Activated CD8-positive, alpha-beta T cell treated with anti-CD3 and anti-CD28 coated beads for 36 hours (primary cell): ENCODE data around the gene C6orf47. TPM values are rescaled to one million over a fixed set of nuclear protein-coding genes. Genes with fewer than 3 reads are reported as not detected.
A peak's percentile ranks its signal among the peaks of the same experiment; 100 is the strongest.

Experiments used
- ATAC-seq: fragments of 200-7000 bp; cut with Tn5 transposase; one replicate; pipeline ENCODE4 v1.10.0; 2021; ENCODE audit warnings: mild to moderate bottlenecking, moderate library complexity
- CTCF ChIA-PET: fragments of 350-600 bp; sonication (Branson Sonifier 250); formaldehyde crosslinking; loops from one replicate; lab custom pipeline; 2021; ENCODE audit warnings: antibody characterized with exemption; lab: Charles Lee
- POLR2A ChIA-PET: fragments of 350-600 bp; sonication (Branson Sonifier 250); formaldehyde crosslinking; loops from one replicate; lab custom pipeline; 2021; ENCODE audit warnings: antibody characterized with exemption; lab: Charles Lee
- DNase-seq: peaks from one replicate; pipeline ENCODE4 v3.0.0-alpha.2; 2020
- H3K27ac Mint-ChIP-seq: one replicate; pipeline ENCODE4 v1.8.0; 2021; ENCODE audit warnings: mild to moderate bottlenecking, mixed read lengths
- H3K27me3 Mint-ChIP-seq: one replicate; pipeline ENCODE4 v1.8.0; 2021; ENCODE audit warnings: mixed read lengths
- H3K36me3 Mint-ChIP-seq: one replicate; pipeline ENCODE4 v1.8.0; 2021; ENCODE audit warnings: low read depth, mixed read lengths
- H3K4me1 Mint-ChIP-seq: one replicate; pipeline ENCODE4 v1.8.0; 2021; ENCODE audit warnings: low read depth, mixed read lengths
- H3K4me3 Mint-ChIP-seq: one replicate; pipeline ENCODE4 v1.8.0; 2021; ENCODE audit warnings: mild to moderate bottlenecking, moderate library complexity, mixed read lengths
- H3K9me3 Mint-ChIP-seq: one replicate; pipeline ENCODE4 v1.8.0; 2021; ENCODE audit warnings: mixed read lengths
- intact Hi-C: fragments of 100-400 bp; cut with micrococcal nuclease; formaldehyde crosslinking; loops from one replicate; pipeline ENCODE4 v1.10.0; 2022
- total RNA-seq, 2 experiments: library from RNA; stranded (reverse); gene quantifications; one replicate each; pipeline ENCODE4 v1.2.3, GENCODE V29; 2021
- TF ChIP-seq, protein P1 (sequence below): fragments of 200-600 bp; IDR thresholded peaks from one replicate; pipeline ENCODE4 v1.8.0; 2022; ENCODE audit warnings: antibody characterized with exemption, mild to moderate bottlenecking

Gene C6orf47
- total RNA-seq, 2 experiments from 2014 or later = 11.4 to 11.7 TPM

DNA sequence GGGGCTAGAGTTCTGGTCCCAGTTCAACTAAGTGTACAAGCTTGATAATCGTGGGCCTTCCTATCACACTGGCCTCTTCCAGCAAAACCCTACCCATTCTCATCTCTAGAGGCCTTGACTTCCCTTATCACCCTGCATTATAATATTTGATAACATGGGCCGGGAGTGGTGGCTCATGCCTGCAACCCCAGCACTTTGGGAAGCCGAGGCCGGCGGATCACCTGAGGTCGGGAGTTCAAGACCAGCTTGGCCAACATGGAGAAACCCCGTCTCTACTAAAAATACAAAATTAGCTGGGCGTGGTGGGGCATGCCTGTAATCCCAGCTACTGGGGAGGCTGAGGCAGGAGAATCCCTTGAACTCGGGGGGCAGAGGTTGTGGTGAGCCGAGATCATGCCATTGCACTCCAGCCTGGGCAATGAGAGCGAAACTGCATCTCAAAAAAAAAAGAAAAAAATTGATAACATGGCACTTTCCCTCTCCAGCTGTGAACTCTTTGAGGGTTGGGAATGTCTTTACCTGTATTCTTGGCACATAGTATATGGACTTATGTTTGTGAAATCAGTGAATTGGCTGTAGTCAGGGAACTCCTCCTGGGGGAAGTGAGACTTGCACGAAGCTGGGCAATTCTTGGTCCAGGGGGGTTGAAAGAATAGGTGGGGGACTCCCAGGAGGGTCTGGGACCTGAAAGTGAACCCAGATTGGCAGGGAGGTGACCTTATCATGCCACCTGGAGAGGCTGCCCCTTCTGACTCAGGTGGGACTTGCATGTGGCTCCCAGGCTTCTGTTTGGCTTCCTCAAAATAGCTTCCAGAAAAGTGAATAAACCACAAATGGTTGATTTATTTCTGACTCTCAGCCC is 915 bp upstream of the C6orf47 start:
- Mint-ChIP-seq H3K4me3 (peak overlapping the region; percentile 98), H3K4me1 (peaks cover 72% of the 10 kb centered on the region), H3K9me3 (no peaks in the 10 kb centered on the region), H3K36me3 (peaks cover 76% of the 10 kb centered on the region), H3K27me3 (no peaks in the 10 kb centered on the region), H3K27ac (peak overlapping the region; percentile 74)
- DNase-seq (no peak), ATAC-seq (no peak)
- ChIA-PET POLR2A (interaction anchor here (0.7 to 8.5 kb wide), 17 partner anchors 8 to 310 kb away, joined by 3 to 160 read pairs (median 3); partner anchors contain the start of genes ABHD16A, APOM, BAG6 and DDX39B), CTCF (interaction anchor here (1.0 to 1.8 kb wide), 7 partner anchors 8 to 169 kb away, joined by 3 to 5 read pairs (median 4); partner anchors contain the start of gene BAG6)
- TF ChIP-seq, protein P1, sequence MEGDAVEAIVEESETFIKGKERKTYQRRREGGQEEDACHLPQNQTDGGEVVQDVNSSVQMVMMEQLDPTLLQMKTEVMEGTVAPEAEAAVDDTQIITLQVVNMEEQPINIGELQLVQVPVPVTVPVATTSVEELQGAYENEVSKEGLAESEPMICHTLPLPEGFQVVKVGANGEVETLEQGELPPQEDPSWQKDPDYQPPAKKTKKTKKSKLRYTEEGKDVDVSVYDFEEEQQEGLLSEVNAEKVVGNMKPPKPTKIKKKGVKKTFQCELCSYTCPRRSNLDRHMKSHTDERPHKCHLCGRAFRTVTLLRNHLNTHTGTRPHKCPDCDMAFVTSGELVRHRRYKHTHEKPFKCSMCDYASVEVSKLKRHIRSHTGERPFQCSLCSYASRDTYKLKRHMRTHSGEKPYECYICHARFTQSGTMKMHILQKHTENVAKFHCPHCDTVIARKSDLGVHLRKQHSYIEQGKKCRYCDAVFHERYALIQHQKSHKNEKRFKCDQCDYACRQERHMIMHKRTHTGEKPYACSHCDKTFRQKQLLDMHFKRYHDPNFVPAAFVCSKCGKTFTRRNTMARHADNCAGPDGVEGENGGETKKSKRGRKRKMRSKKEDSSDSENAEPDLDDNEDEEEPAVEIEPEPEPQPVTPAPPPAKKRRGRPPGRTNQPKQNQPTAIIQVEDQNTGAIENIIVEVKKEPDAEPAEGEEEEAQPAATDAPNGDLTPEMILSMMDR = no peak
- intact Hi-C loops = loop anchor here (10.0 kb wide), 2 partner anchors 117 to 173 kb away; partner anchors contain the start of genes ATP6V1G2, DDX39B and NFKBIL1

DNA sequence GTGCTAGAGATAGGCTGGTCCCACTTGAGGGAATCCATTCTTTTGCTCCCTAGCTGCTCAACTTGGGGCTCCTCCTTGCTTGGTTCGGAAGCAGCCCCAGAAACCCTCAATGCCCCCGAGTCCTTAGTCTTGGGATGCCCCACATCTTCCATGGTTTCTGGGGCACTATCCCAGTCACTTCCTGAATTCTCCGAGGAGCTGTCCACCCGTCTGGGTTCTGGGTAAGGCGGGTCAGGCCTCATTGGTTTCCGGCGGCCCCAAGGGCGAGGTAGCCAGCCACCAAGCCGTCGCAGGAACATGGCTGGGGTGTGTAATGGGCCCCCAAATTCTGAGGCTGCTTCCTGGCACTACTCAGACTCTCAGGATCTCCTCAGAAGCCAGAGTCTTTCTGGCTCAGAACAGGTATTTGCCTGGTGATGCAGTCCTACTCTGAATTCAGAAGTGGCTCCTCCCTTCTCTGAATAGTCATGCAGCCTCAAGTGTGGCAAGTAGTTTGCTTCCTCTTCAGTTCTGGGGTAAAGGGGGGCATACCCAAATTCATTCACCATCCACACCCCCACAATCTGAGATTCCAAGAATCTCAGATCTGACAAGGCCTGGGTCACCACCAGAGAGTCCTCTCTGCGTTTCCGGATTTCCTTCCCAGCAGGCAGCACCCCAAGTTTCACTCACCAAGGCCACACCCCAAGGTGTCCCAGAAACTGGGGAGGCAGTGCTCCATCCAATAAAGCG is 763 bp downstream of the C6orf47 start:
- Mint-ChIP-seq H3K27me3 (no peaks in the 10 kb centered on the region), H3K4me1 (peaks cover 81% of the 10 kb centered on the region), H3K4me3 (peak overlapping the region; percentile 98), H3K27ac (peak overlapping the region; percentile 95), H3K9me3 (no peaks in the 10 kb centered on the region), H3K36me3 (peaks cover 78% of the 10 kb centered on the region)
- ATAC-seq = peak; percentile 71
- DNase-seq = peak; percentile 57
- ChIA-PET CTCF (interaction anchor here (1.0 kb wide), 1 partner anchor 170 kb away, joined by 4 read pairs; no protein-coding TSS in a partner anchor), POLR2A (interaction anchor here (0.9 to 8.5 kb wide), 8 partner anchors 7 to 180 kb away, joined by 3 to 160 read pairs (median 3); partner anchors contain the start of genes APOM, BAG6 and NCR3)
- TF ChIP-seq, protein P1 = no peak
- intact Hi-C loops = loop anchor here (10.0 kb wide), 2 partner anchors 115 to 175 kb away; partner anchors contain the start of genes ATP6V1G2, DDX39B and NFKBIL1

DNA sequence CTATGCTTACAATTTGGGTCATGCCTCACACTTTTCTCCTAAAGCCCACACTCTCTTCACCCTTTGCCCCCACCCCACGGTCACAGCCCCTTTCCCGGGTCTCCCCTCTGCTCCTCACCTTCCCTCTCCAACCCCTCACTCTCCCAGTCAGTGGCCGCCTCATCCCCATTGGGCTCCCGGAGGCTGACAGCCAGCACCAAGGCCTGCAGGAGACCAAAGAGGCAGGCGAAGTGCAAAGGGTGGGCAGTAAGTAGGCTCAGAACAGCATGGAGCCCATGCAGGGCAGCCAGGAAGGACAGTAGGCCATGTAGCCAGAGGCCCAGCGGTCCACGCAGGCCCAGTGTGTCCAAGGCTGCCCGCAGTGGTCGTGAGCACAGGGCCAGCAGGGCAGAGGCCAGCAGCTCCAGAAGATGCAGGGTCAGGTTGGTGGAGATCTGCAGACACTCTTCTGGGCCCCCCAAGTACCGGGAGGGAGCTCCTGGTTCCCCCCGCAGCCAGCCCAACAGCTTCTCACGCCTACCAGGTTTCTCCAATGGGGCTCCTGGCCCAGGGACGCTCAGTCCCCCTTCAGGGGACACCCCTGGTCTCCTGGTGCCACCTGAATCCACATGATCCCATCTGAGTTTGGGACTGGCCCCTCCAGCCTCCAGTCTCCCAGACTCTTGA is 1.5 kb downstream of the C6orf47 start:
- Mint-ChIP-seq H3K27ac (peak overlapping the region; percentile 95), H3K4me1 (peaks cover 75% of the 10 kb centered on the region), H3K27me3 (no peaks in the 10 kb centered on the region), H3K9me3 (no peaks in the 10 kb centered on the region), H3K36me3 (peaks cover 71% of the 10 kb centered on the region), H3K4me3 (peak overlapping the region; percentile 98)
- intact Hi-C loops = no loop called here
- POLR2A ChIA-PET = interaction anchor here (0.9 to 2.2 kb wide), 4 partner anchors 8 to 79 kb away, joined by 3 to 5 read pairs (median 4); partner anchors contain the start of gene ABHD16A
- ATAC-seq (no peak), DNase-seq (no peak)
- CTCF ChIA-PET = no interaction called here
- TF ChIP-seq, protein P1 = no peak

DNA sequence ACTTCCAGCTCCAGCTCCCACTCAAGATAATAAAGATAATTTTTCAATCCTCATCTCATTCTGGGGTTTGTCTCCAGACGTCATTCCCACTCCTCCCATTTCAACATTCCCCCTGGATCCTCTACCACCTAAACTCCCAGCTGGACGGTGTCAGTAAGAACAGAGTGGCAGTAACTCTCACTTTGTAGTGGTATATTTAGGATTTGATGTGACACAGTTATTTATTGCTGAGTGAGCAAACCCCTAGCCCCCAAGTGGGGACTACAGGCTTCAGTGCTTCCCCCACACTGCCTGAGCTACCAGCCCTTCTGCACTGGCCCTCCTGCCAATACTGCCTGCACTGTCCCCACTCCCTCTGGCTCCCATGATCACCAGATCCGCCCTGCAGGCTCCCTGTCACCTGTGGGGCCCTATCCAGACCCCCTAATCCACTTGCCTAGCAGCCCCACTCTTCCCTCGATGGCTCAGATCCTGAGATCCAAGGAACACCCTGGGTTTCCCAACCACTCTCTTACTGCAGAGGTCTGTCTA is 2.4 kb downstream of the C6orf47 start:
- Mint-ChIP-seq H3K9me3 (no peaks in the 10 kb centered on the region), H3K27me3 (no peaks in the 10 kb centered on the region), H3K27ac (peak overlapping the region; percentile 85), H3K4me3 (peak overlapping the region; percentile 98), H3K4me1 (peaks cover 70% of the 10 kb centered on the region), H3K36me3 (peaks cover 62% of the 10 kb centered on the region)
- CTCF ChIA-PET = interaction anchor here (1.0 to 1.3 kb wide), 2 partner anchors 107 to 113 kb away, joined by 3 read pairs; no protein-coding TSS in a partner anchor
- TF ChIP-seq, protein P1 = no peak
- POLR2A ChIA-PET = interaction anchor here (1.0 to 2.2 kb wide), 2 partner anchors 45 to 172 kb away, joined by 3 to 5 read pairs; partner anchors contain the start of gene ABHD16A
- DNase-seq (no peak), ATAC-seq (no peak)
- intact Hi-C loops = no loop called here
